Astrocyte of the spinal cord (primary cell): ENCODE measurements around the gene ALDH3A1.

Source experiments
- DNase-seq: peaks from one replicate; pipeline ENCODE4 v3.0.0; 2011; ENCODE audit warnings: low read depth, low spot score
- H3K4me3 ChIP-seq: 2 replicates; pipeline ENCODE4 v1.5.1; 2011; ENCODE audit warnings: low read depth, mild to moderate bottlenecking, low read length, moderate library complexity
- in situ Hi-C: cut with HindIII; loops from 2 replicates; pipeline ENCODE4 v1.10.0; 2017; ENCODE audit warnings: low sequenced_read_pairs
- TF ChIP-seq, protein P1 (sequence below): IDR thresholded peaks from 2 replicates; pipeline ENCODE4 v1.5.1; 2012; ENCODE audit warnings: low read depth, mild to moderate bottlenecking, low read length, inconsistent platforms

ALDH3A1 gene

DNA sequence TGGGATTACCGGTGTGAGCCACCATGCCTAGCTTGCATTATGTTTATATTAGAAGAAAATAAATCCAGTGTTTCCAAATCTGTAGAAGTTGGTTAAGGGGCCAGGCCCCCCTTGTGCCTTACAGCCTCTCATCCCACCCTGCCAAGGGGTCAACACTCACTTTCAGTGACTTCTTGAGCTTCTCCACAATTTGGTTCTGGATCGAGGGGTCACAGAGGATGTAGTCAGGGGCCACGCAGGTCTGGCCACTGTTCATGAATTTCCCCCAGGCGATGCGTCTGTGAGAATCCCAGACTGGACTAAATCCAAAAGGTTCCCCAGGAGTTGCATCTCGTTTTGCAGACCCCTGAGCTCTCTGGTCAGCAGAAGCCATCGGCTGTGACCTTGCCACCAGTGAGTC lies 7.2 kb downstream of the ALDH3A1 start:
- DNase-seq: no peak
- TF ChIP-seq, protein P1, sequence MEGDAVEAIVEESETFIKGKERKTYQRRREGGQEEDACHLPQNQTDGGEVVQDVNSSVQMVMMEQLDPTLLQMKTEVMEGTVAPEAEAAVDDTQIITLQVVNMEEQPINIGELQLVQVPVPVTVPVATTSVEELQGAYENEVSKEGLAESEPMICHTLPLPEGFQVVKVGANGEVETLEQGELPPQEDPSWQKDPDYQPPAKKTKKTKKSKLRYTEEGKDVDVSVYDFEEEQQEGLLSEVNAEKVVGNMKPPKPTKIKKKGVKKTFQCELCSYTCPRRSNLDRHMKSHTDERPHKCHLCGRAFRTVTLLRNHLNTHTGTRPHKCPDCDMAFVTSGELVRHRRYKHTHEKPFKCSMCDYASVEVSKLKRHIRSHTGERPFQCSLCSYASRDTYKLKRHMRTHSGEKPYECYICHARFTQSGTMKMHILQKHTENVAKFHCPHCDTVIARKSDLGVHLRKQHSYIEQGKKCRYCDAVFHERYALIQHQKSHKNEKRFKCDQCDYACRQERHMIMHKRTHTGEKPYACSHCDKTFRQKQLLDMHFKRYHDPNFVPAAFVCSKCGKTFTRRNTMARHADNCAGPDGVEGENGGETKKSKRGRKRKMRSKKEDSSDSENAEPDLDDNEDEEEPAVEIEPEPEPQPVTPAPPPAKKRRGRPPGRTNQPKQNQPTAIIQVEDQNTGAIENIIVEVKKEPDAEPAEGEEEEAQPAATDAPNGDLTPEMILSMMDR: no peak
- in situ Hi-C loops: no loop called here

DNA sequence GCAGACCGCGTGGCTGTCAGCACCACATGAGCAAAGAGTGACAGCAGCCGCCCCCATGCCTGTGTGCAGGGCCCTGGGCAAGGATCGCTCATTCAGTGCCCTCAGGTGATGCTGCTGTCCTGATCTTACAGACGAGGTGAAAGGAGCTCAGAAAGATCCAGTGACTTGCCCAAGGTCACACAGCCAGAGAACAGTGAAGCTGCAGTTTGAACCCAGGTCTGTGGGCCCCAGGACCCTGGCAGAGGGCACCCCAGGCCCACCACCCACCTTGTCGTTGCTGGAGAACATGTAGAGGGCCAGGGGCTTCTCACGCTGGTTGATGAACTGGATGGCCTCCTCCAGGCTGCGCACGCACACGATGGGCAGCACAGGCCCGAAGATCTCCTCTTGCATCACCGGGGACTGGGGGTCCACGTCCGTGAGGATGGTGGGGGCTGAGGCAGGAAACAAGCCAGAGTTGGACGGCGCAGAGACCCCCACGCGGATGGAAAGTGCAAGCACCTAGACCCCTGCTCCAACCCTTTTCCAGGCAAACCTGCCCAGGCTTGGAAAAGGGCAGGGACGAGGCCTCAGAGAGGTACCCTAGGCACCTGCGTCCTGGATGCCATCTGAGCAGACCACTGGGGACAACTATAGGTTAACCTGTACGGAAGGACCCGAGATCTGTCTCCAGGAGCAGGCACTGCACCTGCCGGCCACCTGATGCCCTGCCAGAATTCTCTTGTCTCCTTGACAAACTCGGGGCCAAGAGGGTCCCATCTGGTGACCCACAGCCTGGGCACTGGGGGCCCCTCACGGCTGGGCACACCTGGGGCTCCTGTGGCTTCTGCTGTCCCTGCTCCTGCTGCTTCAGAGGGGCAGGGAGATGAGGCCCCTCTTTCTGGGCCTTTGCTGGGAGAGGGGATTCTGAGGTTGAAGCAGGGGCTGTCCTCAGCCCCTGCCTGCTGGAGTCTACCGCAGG lies 8.6 kb downstream of the ALDH3A1 start:
- no peak for DNase-seq
- no peak overlapping the region for H3K4me3 ChIP-seq
- in situ Hi-C loops: no loop called here
- TF ChIP-seq, protein P1: no peak

More for the DNA sequence above, 7.2 kb downstream of the ALDH3A1 start:
- H3K4me3 ChIP-seq: no peak overlapping the region

DNA sequence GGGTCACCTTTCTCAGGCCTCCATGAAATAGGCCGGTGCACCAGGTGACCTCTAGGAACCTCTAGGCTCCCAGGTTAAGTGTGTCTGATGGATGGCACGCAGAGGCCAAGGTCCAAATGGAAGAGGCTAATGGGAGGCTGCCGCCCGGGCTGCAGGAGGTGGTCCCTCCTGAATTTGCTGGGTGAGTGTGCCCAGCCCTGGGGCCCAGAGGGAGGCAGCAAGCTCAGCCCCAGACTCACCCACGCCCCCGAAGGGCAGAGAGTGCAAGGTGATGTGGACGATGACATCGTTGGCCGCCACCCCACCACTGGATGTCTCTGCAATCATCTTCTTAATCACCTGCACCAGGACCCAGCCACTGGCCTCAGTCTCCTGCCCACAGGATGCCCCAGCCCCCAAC lies 9.3 kb downstream of the ALDH3A1 start:
- no peak for DNase-seq
- H3K4me3 ChIP-seq: no peak overlapping the region
- in situ Hi-C loops: no loop called here
- TF ChIP-seq, protein P1: no peak

DNA sequence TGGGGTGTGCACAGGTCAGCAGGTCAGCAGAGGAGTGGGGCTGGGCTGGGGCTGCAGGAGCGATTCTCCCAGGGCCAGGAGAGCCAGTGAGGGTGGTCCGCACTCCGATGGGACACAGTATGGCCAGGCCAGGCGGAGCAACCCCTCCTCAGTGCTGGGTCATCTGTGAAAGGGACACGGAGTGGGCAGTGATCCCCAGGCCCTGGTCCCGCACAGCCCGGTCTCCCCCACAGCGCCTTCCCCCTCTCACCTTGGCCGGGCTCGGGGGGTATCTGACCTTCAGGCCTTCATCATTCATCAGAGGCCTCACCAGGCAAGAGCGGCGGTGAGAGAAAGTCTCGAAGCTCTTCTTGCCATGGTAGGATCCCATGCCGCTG lies 10.0 kb downstream of the ALDH3A1 start:
- TF ChIP-seq, protein P1: no peak
- in situ Hi-C loops: no loop called here
- no peak for DNase-seq
- no peak overlapping the region for H3K4me3 ChIP-seq

DNA sequence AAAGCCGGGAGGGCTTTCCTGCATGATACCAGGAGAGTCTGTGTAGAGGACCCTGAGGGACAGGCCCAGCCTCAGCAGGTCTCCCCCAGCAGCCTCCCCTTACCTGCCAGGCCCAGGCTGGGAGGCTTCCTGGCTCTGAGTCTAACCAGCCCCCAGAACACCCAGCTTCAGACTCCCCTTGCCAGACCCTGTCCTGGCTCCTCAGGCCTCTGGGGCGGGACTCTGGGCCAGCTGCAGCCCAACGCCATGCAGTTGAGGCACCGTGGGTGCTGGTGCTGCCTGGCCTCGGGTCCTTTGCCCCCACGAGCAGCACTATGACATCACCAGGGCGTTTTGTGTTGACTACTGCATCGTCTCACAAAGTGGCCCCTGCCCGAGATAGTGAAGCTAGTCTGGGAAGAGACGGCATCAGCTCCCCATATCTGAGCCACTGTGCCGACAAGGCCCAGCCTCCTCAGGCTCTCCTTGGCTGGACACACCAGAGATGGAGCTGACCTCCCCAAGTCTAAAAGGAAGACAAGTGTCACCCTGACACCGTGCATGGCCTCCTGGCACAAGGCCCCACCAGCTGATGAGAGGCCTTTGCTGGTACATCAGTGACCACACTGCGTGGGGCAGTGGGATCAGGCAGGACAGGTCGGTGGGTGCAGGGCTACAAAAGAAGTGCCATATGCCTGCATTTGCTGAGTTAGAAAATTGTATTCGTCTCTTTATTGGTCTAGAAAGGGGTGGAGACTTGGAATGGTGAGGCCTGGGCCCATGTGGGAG lies 10.6 kb downstream of the ALDH3A1 start:
- DNase-seq: no peak
- TF ChIP-seq, protein P1: no peak
- in situ Hi-C loops: no loop called here
- H3K4me3 ChIP-seq: no peak overlapping the region

DNA sequence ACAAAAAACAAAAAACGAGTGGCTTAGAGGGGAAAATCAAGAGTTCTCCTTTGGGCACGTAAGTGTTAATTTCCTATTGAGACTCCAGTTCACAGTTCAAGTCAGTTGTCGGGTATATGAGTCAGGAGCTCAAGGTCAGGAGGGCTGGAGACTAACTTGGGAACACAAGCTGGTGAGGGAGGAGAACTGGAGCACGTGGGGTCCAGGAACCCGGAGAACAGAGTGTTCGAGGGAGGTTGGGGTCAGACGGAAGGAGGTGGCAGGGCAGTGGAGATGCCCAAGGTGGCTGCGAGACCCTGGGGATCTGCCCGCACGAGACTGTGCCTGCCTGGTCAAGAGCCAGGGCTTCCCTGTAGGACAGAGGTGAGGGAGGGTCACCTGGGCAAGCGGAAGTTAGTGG lies 12.0 kb downstream of the ALDH3A1 start:
- H3K4me3 ChIP-seq: no peak overlapping the region
- no peak for DNase-seq
- TF ChIP-seq, protein P1: no peak
- in situ Hi-C loops: no loop called here
